Measurements from ENCODE around the gene TRDMT1.

TRDMT1 gene
- 16.8 to 27.4 (median 21.3) reads per million in 3 donors for total RNA-seq

DNA sequence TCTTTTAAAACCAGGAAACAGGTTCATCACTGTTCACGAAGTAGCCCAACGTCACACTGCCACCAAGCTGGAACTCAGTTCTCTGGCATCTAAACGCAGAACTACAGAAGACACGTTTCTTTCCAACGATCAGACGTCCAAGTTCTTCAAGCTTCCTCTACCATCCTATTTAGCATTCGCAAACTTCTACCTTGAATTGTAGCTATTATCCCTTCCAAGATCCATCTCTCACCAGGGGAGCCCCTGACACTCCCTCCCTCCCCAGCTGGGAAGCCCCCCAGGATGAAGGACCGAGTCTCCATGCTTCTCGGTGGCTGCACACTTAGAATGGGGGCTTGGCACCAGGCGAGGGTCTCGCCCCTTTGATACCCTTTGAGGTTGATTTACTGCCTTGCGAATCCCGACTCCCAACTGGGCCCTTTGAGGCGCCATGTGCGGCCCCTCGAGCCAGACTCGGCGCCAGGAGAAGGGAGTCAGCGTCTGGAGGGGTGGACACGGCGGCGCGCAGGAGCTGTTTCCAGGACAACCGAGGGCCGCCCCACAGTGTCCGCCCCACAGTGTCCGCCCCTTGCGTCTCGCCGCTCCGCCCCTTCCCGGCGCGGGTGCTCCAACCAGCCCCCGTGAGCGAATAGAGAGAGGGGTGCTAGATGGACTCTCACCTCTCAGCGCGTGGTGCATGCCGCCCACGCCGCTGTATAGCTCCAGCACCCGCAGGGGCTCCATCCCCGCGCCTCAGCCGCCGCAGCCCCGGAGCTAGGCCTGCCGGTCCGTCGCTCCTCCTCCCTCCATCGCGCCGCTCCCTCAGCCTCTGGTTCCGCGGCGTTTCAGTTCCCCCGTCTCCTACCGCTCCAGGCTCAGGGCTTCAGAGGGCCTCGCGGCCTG, at the start of gene TRDMT1:
Gene TRDMT1 (minus strand): TSS at position 761 of the 882 bp plus-strand sequence. CDS start 38 bp downstream, at position 723.
- H3K27ac ChIP-seq (ENCODE audit: insufficient read depth, low read length, poor library complexity, severe bottlenecking), result peak within 1 kb of the TSS; percentile 94
- H3K4me3 ChIP-seq (ENCODE audit: insufficient read depth, low read depth, low read length, poor library complexity, severe bottlenecking), result peak within 1 kb of the TSS; percentile 65
- peaks cover 8% of the 10 kb centered on the region for H3K4me1 ChIP-seq (ENCODE audit: control insufficient read depth, insufficient read depth, low read length, poor library complexity, severe bottlenecking)
- no peaks in the 10 kb centered on the region for H3K27me3 ChIP-seq (replicated peaks; ENCODE audit: control insufficient read depth, insufficient read depth, low read length, poor library complexity, severe bottlenecking)
- no peaks in the 10 kb centered on the region for H3K9me3 ChIP-seq (ENCODE audit: control insufficient read depth, low read length)
- no peaks in the 10 kb centered on the region for H3K36me3 ChIP-seq (ENCODE audit: control insufficient read depth, insufficient read depth, low read length)
- DNase-seq, result peak; percentile 66 to 75 (median 74)

DNA sequence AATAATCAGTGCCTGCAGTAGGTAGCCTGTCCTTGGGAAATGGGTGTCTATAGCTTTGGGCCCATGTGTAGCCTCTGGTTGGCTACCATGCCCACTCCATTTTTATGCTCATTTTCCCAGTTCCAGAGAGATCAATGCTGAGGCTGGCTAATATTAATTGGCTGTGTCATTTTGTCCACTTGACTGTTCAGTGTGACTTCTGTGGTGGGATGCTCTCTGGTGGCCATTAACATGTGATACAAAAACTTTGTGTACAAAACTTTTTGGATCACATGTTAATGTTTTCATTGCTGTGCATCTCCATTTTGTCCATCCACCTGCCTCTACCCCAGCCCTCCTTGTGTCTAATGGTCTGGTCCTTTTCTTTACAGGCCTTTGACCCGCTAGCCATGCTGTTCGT, 49.3 kb upstream of the TRDMT1 start:
- no peak for DNase-seq
- H3K27me3 ChIP-seq (replicated peaks; ENCODE audit: control insufficient read depth, insufficient read depth, low read length, poor library complexity, severe bottlenecking), result no peaks in the 10 kb centered on the region
- no peak overlapping the region for H3K4me3 ChIP-seq (ENCODE audit: insufficient read depth, low read depth, low read length, poor library complexity, severe bottlenecking)
- H3K4me1 ChIP-seq (ENCODE audit: control insufficient read depth, insufficient read depth, low read length, poor library complexity, severe bottlenecking), result no peaks in the 10 kb centered on the region
- no peaks in the 10 kb centered on the region for H3K9me3 ChIP-seq (ENCODE audit: control insufficient read depth, low read length)
- H3K36me3 ChIP-seq (ENCODE audit: control insufficient read depth, insufficient read depth, low read length), result no peaks in the 10 kb centered on the region
- no peak overlapping the region for H3K27ac ChIP-seq (ENCODE audit: insufficient read depth, low read length, poor library complexity, severe bottlenecking)

DNA sequence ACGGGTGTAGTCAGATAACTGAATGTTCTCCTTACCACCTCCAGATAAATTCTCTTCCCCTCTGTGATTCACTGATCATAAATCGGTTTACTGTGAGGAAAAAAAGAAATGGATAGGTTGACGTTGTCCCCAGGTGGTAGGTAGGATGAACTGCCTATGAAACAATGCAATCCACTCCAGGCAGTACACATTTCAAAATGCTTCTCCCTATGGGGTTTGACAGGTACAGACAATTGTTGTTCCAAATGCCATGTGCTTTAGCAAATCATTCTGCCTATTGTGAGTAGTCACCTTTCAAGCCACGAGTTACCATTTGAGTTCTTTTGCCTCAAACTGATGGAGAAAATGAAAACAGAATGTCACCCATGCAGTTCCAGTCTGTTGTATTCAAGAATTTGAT, 48.3 kb upstream of the TRDMT1 start:
- DNase-seq, result no peak
- Histone ChIP-seq H3K9me3 (ENCODE audit: control insufficient read depth, low read length) (no peaks in the 10 kb centered on the region), H3K36me3 (ENCODE audit: control insufficient read depth, insufficient read depth, low read length) (no peaks in the 10 kb centered on the region), H3K27ac (ENCODE audit: insufficient read depth, low read length, poor library complexity, severe bottlenecking) (no peak overlapping the region), H3K4me1 (ENCODE audit: control insufficient read depth, insufficient read depth, low read length, poor library complexity, severe bottlenecking) (no peaks in the 10 kb centered on the region), H3K4me3 (ENCODE audit: insufficient read depth, low read depth, low read length, poor library complexity, severe bottlenecking) (no peak overlapping the region), H3K27me3 (replicated peaks; ENCODE audit: control insufficient read depth, insufficient read depth, low read length, poor library complexity, severe bottlenecking) (no peaks in the 10 kb centered on the region)

- Histone ChIP-seq H3K27me3 (replicated peaks; ENCODE audit: control insufficient read depth, insufficient read depth, low read length, poor library complexity, severe bottlenecking) (no peaks in the 10 kb centered on the region), H3K9me3 (ENCODE audit: control insufficient read depth, low read length) (no peaks in the 10 kb centered on the region), H3K4me3 (ENCODE audit: insufficient read depth, low read depth, low read length, poor library complexity, severe bottlenecking) (no peak overlapping the region), H3K27ac (ENCODE audit: insufficient read depth, low read length, poor library complexity, severe bottlenecking) (no peak overlapping the region), H3K36me3 (ENCODE audit: control insufficient read depth, insufficient read depth, low read length) (no peaks in the 10 kb centered on the region), H3K4me1 (ENCODE audit: control insufficient read depth, insufficient read depth, low read length, poor library complexity, severe bottlenecking) (no peaks in the 10 kb centered on the region)
- no peak for DNase-seq
Observed at GRCh38 chr10:17248964-17249363, 47.5 kb upstream of the TRDMT1 start.

- Histone ChIP-seq H3K27me3 (replicated peaks; ENCODE audit: control insufficient read depth, insufficient read depth, low read length, poor library complexity, severe bottlenecking) (no peaks in the 10 kb centered on the region), H3K9me3 (ENCODE audit: control insufficient read depth, low read length) (no peaks in the 10 kb centered on the region), H3K4me1 (ENCODE audit: control insufficient read depth, insufficient read depth, low read length, poor library complexity, severe bottlenecking) (no peaks in the 10 kb centered on the region), H3K36me3 (ENCODE audit: control insufficient read depth, insufficient read depth, low read length) (no peaks in the 10 kb centered on the region), H3K4me3 (ENCODE audit: insufficient read depth, low read depth, low read length, poor library complexity, severe bottlenecking) (no peak overlapping the region), H3K27ac (ENCODE audit: insufficient read depth, low read length, poor library complexity, severe bottlenecking) (no peak overlapping the region)
- DNase-seq, result no peak
Observed at GRCh38 chr10:17247210-17247609, 45.7 kb upstream of the TRDMT1 start.

GRCh38 chr10:17244700-17245365, 43.4 kb upstream of the TRDMT1 start:
- Histone ChIP-seq H3K27ac (ENCODE audit: insufficient read depth, low read length, poor library complexity, severe bottlenecking) (no peak overlapping the region), H3K27me3 (replicated peaks; ENCODE audit: control insufficient read depth, insufficient read depth, low read length, poor library complexity, severe bottlenecking) (no peaks in the 10 kb centered on the region), H3K36me3 (ENCODE audit: control insufficient read depth, insufficient read depth, low read length) (no peaks in the 10 kb centered on the region), H3K4me1 (ENCODE audit: control insufficient read depth, insufficient read depth, low read length, poor library complexity, severe bottlenecking) (no peaks in the 10 kb centered on the region), H3K4me3 (ENCODE audit: insufficient read depth, low read depth, low read length, poor library complexity, severe bottlenecking) (no peak overlapping the region), H3K9me3 (ENCODE audit: control insufficient read depth, low read length) (no peaks in the 10 kb centered on the region)
- DNase-seq, result no peak

- no peaks in the 10 kb centered on the region for H3K27me3 ChIP-seq (replicated peaks; ENCODE audit: control insufficient read depth, insufficient read depth, low read length, poor library complexity, severe bottlenecking)
- no peak for DNase-seq
- H3K4me3 ChIP-seq (ENCODE audit: insufficient read depth, low read depth, low read length, poor library complexity, severe bottlenecking), result no peak overlapping the region
- H3K9me3 ChIP-seq (ENCODE audit: control insufficient read depth, low read length), result no peaks in the 10 kb centered on the region
- no peak overlapping the region for H3K27ac ChIP-seq (ENCODE audit: insufficient read depth, low read length, poor library complexity, severe bottlenecking)
- peaks cover 15% of the 10 kb centered on the region for H3K36me3 ChIP-seq (ENCODE audit: control insufficient read depth, insufficient read depth, low read length)
- no peaks in the 10 kb centered on the region for H3K4me1 ChIP-seq (ENCODE audit: control insufficient read depth, insufficient read depth, low read length, poor library complexity, severe bottlenecking)
Observed at GRCh38 chr10:17241611-17242333, 40.3 kb upstream of the TRDMT1 start.

DNA sequence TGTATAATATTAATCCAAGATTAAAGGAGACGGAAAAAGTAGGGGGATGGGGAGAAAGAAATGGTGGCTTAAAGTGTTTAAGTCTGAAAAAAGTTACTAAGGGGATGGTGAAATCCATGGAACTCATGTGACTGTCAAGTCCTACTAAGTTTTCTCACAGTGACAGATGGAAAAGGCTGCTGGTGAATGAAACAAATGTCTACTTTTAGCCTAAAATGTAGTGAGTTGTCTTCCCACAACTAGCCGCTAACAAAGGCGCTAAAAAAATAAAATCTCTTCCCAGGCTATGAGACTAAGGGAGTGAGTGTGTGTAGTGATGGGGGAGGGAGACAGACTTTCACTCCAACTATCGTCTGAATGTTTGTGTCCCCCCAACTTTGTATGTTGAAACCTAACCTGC, 39.1 kb upstream of the TRDMT1 start:
- peaks cover 26% of the 10 kb centered on the region for H3K36me3 ChIP-seq (ENCODE audit: control insufficient read depth, insufficient read depth, low read length)
- no peaks in the 10 kb centered on the region for H3K9me3 ChIP-seq (ENCODE audit: control insufficient read depth, low read length)
- H3K4me3 ChIP-seq (ENCODE audit: insufficient read depth, low read depth, low read length, poor library complexity, severe bottlenecking), result no peak overlapping the region
- no peak for DNase-seq
- H3K27ac ChIP-seq (ENCODE audit: insufficient read depth, low read length, poor library complexity, severe bottlenecking), result no peak overlapping the region
- no peaks in the 10 kb centered on the region for H3K27me3 ChIP-seq (replicated peaks; ENCODE audit: control insufficient read depth, insufficient read depth, low read length, poor library complexity, severe bottlenecking)
- H3K4me1 ChIP-seq (ENCODE audit: control insufficient read depth, insufficient read depth, low read length, poor library complexity, severe bottlenecking), result no peaks in the 10 kb centered on the region

DNA sequence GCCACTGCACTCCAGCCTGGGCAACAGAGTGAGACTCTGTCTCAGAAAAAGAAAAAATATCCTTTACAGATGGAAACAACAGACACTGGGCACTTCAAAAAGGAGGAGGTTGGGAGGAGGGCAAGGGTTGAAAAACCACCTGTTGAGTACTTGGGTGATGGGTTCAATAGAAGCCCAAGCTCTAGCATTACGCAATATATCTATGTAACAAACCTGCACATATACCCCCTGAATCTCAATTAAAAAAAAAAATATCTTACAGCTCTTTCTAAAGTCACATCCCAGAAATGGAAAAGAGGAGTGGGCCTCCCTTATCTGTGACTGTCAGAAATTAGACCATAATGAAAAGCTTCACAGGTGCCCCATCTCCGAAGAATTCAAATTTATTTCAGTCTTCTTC, 38.6 kb upstream of the TRDMT1 start:
- Histone ChIP-seq H3K36me3 (ENCODE audit: control insufficient read depth, insufficient read depth, low read length) (peaks cover 31% of the 10 kb centered on the region), H3K4me1 (ENCODE audit: control insufficient read depth, insufficient read depth, low read length, poor library complexity, severe bottlenecking) (no peaks in the 10 kb centered on the region), H3K27ac (ENCODE audit: insufficient read depth, low read length, poor library complexity, severe bottlenecking) (no peak overlapping the region), H3K9me3 (ENCODE audit: control insufficient read depth, low read length) (no peaks in the 10 kb centered on the region), H3K4me3 (ENCODE audit: insufficient read depth, low read depth, low read length, poor library complexity, severe bottlenecking) (no peak overlapping the region), H3K27me3 (replicated peaks; ENCODE audit: control insufficient read depth, insufficient read depth, low read length, poor library complexity, severe bottlenecking) (no peaks in the 10 kb centered on the region)
- no peak for DNase-seq
